SK-N-SH treated with all-trans-retinoic acid at 6 μM for 48 hours (cell line): ENCODE data around the gene CCDC102B.
"Not testable (repeated sequence)": the region's sequence is repeated elsewhere in the genome, so short reads cannot be mapped to it uniquely, and the experiment has no call there.

Source experiments
- ATAC-seq: fragments of 200-7000 bp; cut with Tn5 transposase; 3 replicates; pipeline ENCODE4 v1.9.1; 2020; ENCODE audit warnings: mild to moderate bottlenecking, moderate library complexity
- ARNTL ChIP-seq: fragments of 450-650 bp; formaldehyde crosslinking; IDR thresholded peaks from 2 replicates; pipeline ENCODE4 v1.5.0; 2020; ENCODE audit warnings: low read depth, mild to moderate bottlenecking, moderate library complexity, borderline replicate concordance
- BACH2 ChIP-seq: fragments of 250-450 bp; sonication (Bioruptor Pico); IDR thresholded peaks from 2 replicates; pipeline ENCODE4 v1.9.0; 2021; ENCODE audit warnings: mild to moderate bottlenecking, borderline replicate concordance
- CSDC2 ChIP-seq: fragments of 250-450 bp; sonication (Bioruptor Pico); IDR thresholded peaks from 2 replicates; pipeline ENCODE4 v1.5.0; 2020; ENCODE audit warnings: mild to moderate bottlenecking, moderate library complexity
- ESRRG ChIP-seq: fragments of 250-450 bp; sonication (Bioruptor Pico); IDR thresholded peaks from 2 replicates; pipeline ENCODE4 v1.6.1; 2021; ENCODE audit warnings: mild to moderate bottlenecking
- GLIS3 ChIP-seq: fragments of 250-450 bp; sonication (Bioruptor Pico); IDR thresholded peaks from 2 replicates; pipeline ENCODE4 v1.5.0; 2020; ENCODE audit warnings: mild to moderate bottlenecking, moderate library complexity
- ISL1 ChIP-seq: fragments of 250-450 bp; sonication (Bioruptor Pico); IDR thresholded peaks from 2 replicates; pipeline ENCODE4 v2.1.2; 2022; ENCODE audit warnings: mild to moderate bottlenecking, moderate library complexity
- OSR1 ChIP-seq: fragments of 250-450 bp; sonication (Bioruptor Pico); IDR thresholded peaks from 2 replicates; pipeline ENCODE4 v1.8.0; 2022; ENCODE audit warnings: moderate library complexity, mild to moderate bottlenecking, inconsistent platforms
- PPARA ChIP-seq: fragments of 250-450 bp; sonication (Bioruptor Pico); IDR thresholded peaks from 2 replicates; pipeline ENCODE4 v1.5.0; 2020; ENCODE audit warnings: mild to moderate bottlenecking, borderline replicate concordance
- RARB ChIP-seq: fragments of 250-450 bp; sonication (Bioruptor Pico); IDR thresholded peaks from 2 replicates; pipeline ENCODE4 v1.8.0; 2021; ENCODE audit warnings: mild to moderate bottlenecking, moderate library complexity
- SNAI2 ChIP-seq: fragments of 250-450 bp; sonication (Bioruptor Pico); IDR thresholded peaks from 2 replicates; pipeline ENCODE4 v1.5.0; 2020; ENCODE audit warnings: mild to moderate bottlenecking, moderate library complexity
- TCF4 ChIP-seq: fragments of 250-450 bp; sonication (Bioruptor Pico); IDR thresholded peaks from 2 replicates; pipeline ENCODE4 v1.8.0; 2021; ENCODE audit warnings: mild to moderate bottlenecking, moderate library complexity, borderline replicate concordance
- ZFP3 ChIP-seq: fragments of 250-450 bp; sonication (Bioruptor Pico); IDR thresholded peaks from 2 replicates; pipeline ENCODE4 v1.5.0; 2020; ENCODE audit warnings: mild to moderate bottlenecking, moderate library complexity
- ZFP30 ChIP-seq: fragments of 450-650 bp; formaldehyde crosslinking; IDR thresholded peaks from 2 replicates; pipeline ENCODE4 v1.5.0; 2022; ENCODE audit warnings: mild to moderate bottlenecking, moderate library complexity
- ZNF565 ChIP-seq: fragments of 450-650 bp; formaldehyde crosslinking; conservative IDR thresholded peaks from 2 replicates; pipeline ENCODE4 v1.5.0; 2020; ENCODE audit warnings: low read depth, mild to moderate bottlenecking, moderate library complexity
- ZNF70 ChIP-seq: fragments of 450-650 bp; formaldehyde crosslinking; IDR thresholded peaks from 2 replicates; pipeline ENCODE4 v1.5.0; 2020; ENCODE audit warnings: mild to moderate bottlenecking, moderate library complexity
- TF ChIP-seq, protein P1 (sequence below): fragments of 250-450 bp; sonication (Bioruptor Pico); IDR thresholded peaks from 2 replicates; pipeline ENCODE4 v1.5.1; 2020; ENCODE audit warnings: low read depth, mild to moderate bottlenecking, moderate library complexity
- TF ChIP-seq, protein P2 (sequence below): fragments of 250-450 bp; sonication (Bioruptor Pico); IDR thresholded peaks from 2 replicates; pipeline ENCODE4 v1.8.0; 2021; ENCODE audit warnings: low read depth, mild to moderate bottlenecking, moderate library complexity, borderline replicate concordance
- TF ChIP-seq, protein P3 (sequence below): fragments of 250-450 bp; sonication (Bioruptor Pico); IDR thresholded peaks from 2 replicates; pipeline ENCODE4 v1.5.0; 2020; ENCODE audit warnings: mild to moderate bottlenecking, moderate library complexity
- TF ChIP-seq, protein P4 (sequence below): fragments of 250-450 bp; sonication (Bioruptor Pico); IDR thresholded peaks from 2 replicates; pipeline ENCODE4 v1.8.0; 2020; ENCODE audit warnings: mild to moderate bottlenecking, moderate library complexity, borderline replicate concordance
- TF ChIP-seq, protein P5 (sequence below): fragments of 250-450 bp; sonication (Bioruptor Pico); IDR thresholded peaks from 2 replicates; pipeline ENCODE4 v1.5.1; 2021; ENCODE audit warnings: mild to moderate bottlenecking, moderate library complexity

Gene CCDC102B

DNA sequence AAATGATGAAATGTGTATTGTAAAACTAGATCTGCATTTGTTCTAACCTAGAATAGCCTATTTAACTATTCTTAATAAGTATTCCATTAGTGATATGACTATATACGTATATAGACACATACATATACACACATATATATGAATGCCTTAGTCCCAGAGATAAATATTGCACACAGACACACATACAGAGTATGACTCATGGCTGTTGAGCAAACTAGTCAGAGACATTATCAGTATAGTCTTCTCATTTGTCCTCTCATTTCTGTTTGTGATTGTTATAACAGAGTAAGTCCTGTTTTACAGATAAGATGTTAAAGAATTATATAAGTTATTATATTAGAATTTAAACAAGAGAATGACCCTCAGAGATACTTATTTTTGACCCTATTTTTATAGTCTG lies 202.5 kb downstream of the CCDC102B start:
- TF ChIP-seq, protein P1, sequence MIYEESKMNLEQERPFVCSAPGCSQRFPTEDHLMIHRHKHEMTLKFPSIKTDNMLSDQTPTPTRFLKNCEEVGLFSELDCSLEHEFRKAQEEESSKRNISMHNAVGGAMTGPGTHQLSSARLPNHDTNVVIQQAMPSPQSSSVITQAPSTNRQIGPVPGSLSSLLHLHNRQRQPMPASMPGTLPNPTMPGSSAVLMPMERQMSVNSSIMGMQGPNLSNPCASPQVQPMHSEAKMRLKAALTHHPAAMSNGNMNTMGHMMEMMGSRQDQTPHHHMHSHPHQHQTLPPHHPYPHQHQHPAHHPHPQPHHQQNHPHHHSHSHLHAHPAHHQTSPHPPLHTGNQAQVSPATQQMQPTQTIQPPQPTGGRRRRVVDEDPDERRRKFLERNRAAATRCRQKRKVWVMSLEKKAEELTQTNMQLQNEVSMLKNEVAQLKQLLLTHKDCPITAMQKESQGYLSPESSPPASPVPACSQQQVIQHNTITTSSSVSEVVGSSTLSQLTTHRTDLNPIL (CRISPR knock-in tag): no peak
- TF ChIP-seq, protein P2, sequence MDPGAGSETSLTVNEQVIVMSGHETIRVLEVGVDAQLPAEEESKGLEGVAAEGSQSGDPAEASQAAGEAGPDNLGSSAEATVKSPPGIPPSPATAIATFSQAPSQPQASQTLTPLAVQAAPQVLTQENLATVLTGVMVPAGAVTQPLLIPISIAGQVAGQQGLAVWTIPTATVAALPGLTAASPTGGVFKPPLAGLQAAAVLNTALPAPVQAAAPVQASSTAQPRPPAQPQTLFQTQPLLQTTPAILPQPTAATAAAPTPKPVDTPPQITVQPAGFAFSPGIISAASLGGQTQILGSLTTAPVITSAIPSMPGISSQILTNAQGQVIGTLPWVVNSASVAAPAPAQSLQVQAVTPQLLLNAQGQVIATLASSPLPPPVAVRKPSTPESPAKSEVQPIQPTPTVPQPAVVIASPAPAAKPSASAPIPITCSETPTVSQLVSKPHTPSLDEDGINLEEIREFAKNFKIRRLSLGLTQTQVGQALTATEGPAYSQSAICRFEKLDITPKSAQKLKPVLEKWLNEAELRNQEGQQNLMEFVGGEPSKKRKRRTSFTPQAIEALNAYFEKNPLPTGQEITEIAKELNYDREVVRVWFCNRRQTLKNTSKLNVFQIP (CRISPR knock-in tag): no peak
- no peak for TF ChIP-seq ZNF565 (CRISPR knock-in tag)
- TF ChIP-seq OSR1 (CRISPR knock-in tag): no peak
- no peak for TF ChIP-seq ZNF70 (CRISPR knock-in tag)
- ATAC-seq: no peak

DNA sequence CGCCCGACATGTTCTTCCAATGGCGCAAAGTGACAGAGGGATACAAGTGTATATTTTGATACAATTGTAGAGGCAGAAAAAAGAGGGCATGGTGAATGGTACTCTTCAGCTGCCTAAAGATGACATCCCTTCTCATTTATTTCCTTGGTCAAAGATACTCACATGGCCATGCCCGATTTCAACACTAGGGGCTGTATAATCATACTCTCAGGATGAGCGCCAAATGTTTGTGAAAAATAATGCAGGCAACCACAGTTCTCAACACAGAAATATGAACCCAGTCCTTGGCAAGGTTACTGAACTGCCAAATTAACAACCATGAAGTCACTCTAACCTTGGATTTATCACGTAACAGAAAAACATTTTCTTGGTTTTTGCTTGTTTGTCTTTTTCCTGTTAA lies 204.4 kb downstream of the CCDC102B start:
- TF ChIP-seq, protein P3, sequence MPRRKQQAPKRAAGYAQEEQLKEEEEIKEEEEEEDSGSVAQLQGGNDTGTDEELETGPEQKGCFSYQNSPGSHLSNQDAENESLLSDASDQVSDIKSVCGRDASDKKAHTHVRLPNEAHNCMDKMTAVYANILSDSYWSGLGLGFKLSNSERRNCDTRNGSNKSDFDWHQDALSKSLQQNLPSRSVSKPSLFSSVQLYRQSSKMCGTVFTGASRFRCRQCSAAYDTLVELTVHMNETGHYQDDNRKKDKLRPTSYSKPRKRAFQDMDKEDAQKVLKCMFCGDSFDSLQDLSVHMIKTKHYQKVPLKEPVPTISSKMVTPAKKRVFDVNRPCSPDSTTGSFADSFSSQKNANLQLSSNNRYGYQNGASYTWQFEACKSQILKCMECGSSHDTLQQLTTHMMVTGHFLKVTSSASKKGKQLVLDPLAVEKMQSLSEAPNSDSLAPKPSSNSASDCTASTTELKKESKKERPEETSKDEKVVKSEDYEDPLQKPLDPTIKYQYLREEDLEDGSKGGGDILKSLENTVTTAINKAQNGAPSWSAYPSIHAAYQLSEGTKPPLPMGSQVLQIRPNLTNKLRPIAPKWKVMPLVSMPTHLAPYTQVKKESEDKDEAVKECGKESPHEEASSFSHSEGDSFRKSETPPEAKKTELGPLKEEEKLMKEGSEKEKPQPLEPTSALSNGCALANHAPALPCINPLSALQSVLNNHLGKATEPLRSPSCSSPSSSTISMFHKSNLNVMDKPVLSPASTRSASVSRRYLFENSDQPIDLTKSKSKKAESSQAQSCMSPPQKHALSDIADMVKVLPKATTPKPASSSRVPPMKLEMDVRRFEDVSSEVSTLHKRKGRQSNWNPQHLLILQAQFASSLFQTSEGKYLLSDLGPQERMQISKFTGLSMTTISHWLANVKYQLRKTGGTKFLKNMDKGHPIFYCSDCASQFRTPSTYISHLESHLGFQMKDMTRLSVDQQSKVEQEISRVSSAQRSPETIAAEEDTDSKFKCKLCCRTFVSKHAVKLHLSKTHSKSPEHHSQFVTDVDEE: no peak
- TF ChIP-seq PPARA (CRISPR knock-in tag): no peak
- TF ChIP-seq ARNTL (CRISPR knock-in tag): no peak
- no peak for TF ChIP-seq ZFP30 (CRISPR knock-in tag)
- no peak for TF ChIP-seq SNAI2 (CRISPR knock-in tag)
- TF ChIP-seq, protein P4, sequence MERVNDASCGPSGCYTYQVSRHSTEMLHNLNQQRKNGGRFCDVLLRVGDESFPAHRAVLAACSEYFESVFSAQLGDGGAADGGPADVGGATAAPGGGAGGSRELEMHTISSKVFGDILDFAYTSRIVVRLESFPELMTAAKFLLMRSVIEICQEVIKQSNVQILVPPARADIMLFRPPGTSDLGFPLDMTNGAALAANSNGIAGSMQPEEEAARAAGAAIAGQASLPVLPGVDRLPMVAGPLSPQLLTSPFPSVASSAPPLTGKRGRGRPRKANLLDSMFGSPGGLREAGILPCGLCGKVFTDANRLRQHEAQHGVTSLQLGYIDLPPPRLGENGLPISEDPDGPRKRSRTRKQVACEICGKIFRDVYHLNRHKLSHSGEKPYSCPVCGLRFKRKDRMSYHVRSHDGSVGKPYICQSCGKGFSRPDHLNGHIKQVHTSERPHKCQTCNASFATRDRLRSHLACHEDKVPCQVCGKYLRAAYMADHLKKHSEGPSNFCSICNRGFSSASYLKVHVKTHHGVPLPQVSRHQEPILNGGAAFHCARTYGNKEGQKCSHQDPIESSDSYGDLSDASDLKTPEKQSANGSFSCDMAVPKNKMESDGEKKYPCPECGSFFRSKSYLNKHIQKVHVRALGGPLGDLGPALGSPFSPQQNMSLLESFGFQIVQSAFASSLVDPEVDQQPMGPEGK: no peak
- TF ChIP-seq, all 23 proteins: peak for 0
- ATAC-seq: no peak

DNA sequence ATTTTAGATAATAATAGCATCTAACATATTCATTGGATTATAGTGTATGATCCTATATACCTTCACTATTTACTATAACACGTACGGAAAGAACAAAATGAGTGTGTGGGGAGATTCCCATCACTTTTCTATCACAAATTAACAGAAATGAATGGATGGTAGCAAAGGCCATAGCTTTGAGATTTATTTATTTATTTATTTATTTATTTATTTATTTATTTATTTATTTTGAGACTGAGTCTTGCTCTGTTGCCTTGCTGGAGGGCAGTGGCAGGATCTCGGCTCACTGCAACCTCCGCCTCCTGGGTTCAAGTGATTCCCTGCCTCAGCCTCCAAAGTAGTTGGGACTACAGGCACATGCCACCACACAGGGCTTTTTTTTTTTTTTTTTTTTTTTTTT lies 208.3 kb downstream of the CCDC102B start:
- ATAC-seq: not testable (repeated sequence)

DNA sequence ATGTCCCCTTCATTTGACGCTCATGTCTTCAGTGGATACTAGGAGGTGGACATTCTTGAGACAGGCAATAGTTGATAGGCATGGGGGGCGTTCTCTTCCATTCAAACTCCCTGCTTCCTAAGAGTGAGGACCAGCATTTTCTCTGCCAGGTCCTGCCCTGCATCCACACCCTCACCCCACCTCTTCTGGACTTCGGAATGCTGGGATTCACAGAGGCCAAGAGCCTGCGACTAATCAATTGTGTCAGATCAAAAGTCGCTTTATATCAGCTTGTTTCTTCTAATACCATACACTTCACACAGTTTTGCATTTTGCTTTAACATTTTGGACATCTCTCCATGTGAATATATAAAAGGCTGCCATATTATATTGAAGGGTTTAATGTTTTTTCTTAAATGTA lies 210.7 kb downstream of the CCDC102B start:
- TF ChIP-seq TCF4: no peak
- no peak for TF ChIP-seq ZNF565 (CRISPR knock-in tag)
- no peak for TF ChIP-seq ZFP3 (CRISPR knock-in tag)
- no peak for TF ChIP-seq ESRRG
- TF ChIP-seq, protein P5, sequence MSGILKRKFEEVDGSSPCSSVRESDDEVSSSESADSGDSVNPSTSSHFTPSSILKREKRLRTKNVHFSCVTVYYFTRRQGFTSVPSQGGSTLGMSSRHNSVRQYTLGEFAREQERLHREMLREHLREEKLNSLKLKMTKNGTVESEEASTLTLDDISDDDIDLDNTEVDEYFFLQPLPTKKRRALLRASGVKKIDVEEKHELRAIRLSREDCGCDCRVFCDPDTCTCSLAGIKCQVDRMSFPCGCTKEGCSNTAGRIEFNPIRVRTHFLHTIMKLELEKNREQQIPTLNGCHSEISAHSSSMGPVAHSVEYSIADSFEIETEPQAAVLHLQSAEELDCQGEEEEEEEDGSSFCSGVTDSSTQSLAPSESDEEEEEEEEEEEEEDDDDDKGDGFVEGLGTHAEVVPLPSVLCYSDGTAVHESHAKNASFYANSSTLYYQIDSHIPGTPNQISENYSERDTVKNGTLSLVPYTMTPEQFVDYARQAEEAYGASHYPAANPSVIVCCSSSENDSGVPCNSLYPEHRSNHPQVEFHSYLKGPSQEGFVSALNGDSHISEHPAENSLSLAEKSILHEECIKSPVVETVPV (CRISPR knock-in tag): no peak
- no peak for TF ChIP-seq PPARA (CRISPR knock-in tag)
- TF ChIP-seq CSDC2 (CRISPR knock-in tag): no peak
- no peak for TF ChIP-seq ISL1
- TF ChIP-seq, protein P2 (CRISPR knock-in tag): no peak
- TF ChIP-seq GLIS3: no peak
- TF ChIP-seq BACH2 (CRISPR knock-in tag): no peak
- no peak for TF ChIP-seq OSR1 (CRISPR knock-in tag)
- TF ChIP-seq, protein P1 (CRISPR knock-in tag): no peak
- no peak for TF ChIP-seq ZFP30 (CRISPR knock-in tag)
- TF ChIP-seq ZNF70 (CRISPR knock-in tag): no peak
- TF ChIP-seq RARB (CRISPR knock-in tag): no peak
- TF ChIP-seq, protein P4: no peak
- no peak for TF ChIP-seq SNAI2 (CRISPR knock-in tag)
- no peak for ATAC-seq
